Fibroblast of lung (primary cell): ENCODE measurements around the gene FAM110D.

Experiments
- CTCF ChIP-seq, 2 donors: IDR thresholded peaks in 1 of 2; conservative IDR thresholded peaks in 1 of 2; 1 replicate in 1 of 2; 2 replicates in 1 of 2; pipeline ENCODE4 v1.5.1; 2011 to 2012; ENCODE audit warnings: low read length in 2 of 2, control low read depth in 1 of 2, inconsistent platforms in 1 of 2, low read depth in 1 of 2, mild to moderate bottlenecking in 1 of 2
- EZH2 ChIP-seq: IDR thresholded peaks from 2 replicates; pipeline ENCODE4 v1.5.1; 2012; ENCODE audit warnings: low read length, control low read depth, mild to moderate bottlenecking; ENCODE audit errors: missing control alignments

DNA sequence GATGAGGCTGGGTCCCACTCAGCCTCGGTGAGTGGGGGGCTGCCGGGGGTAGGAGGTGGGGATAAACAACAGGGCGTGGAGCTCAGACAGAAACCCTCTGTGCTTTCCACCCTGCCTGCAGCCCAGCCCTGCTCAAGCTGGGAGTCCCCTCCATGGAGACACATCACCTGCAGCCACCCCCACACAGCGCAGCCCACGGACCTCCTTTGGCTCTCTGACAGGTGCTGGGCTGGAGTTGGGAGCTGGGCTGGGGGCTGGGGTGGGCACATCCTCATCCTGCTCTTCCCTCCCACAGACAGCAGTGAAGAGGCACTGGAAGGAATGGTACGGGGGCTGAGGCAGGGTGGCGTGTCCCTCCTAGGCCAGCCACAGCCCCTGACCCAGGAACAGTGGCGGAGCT is 29.6 kb downstream of the FAM110D start:
- TF ChIP-seq CTCF (conservative IDR thresholded peaks at IDR 0.05 in 1 of 2, IDR thresholded peaks at IDR 0.05 in 1 of 2; ENCODE audit: low read depth in 1 of 2, low read length in 2 of 2) = no peak
- no peak for TF ChIP-seq EZH2
